ENCODE results near the gene SNX2. TPM values are rescaled to one million over a fixed set of nuclear protein-coding genes. Genes with fewer than 3 reads are reported as not detected.

Gene SNX2
- total and polyA plus RNA-seq, 4 experiments from 2014 or later, result 57.3 to 93.2 (median 72.7) TPM

DNA sequence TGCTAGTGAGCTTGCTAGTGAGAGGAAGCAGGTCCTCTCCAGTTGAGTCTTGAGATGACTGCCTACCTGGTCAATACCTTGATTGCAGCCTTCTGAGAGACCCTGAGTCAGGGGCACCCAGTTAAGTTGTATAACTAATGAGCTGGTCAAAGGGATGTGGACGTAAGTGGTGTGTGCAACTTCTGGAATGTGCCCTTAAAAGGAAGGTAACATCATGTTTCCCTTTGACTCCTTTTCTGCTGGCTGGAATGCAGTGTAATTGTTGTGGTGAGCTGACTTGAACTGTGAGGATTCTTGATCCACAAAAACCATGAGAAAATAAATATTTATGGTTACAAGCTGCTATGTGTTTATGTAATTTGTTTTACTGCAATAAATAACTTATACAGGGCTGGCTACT, 2.4 kb upstream of the SNX2 start:
- POLR2A ChIA-PET (ENCODE audit: partially characterized antibody), result no interaction called here
- H3K4me1 Mint-ChIP-seq, result peaks cover 12 to 32% (median 23%) of the 10 kb centered on the region in 4 donors

DNA sequence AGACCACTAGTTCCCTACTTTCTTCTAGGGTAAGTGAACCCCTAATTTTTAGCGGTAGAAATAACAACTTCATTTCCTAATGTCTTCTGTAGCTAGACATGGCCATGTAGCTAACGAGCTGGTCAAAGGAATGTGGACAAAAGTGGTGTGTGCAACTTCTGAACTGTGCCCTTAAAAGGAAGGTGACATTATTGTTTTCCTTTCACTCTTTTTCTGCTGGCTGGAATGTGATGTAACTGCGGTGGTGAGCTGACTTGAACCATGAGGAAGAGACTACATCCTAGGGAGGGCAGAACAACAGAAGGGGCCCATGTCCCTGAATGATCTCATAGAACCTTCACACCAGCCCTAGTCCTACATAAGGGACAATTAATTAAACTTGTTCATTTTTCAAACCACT, 1.3 kb upstream of the SNX2 start:
- no peaks in the 10 kb centered on the region for H3K9me3 Mint-ChIP-seq
- H3K27me3 Mint-ChIP-seq, result peaks cover 0 to 3% of the 10 kb centered on the region in 2 donors
- H3K36me3 Mint-ChIP-seq, result peaks cover 0 to 11% of the 10 kb centered on the region in 2 donors
- no peak for DNase-seq
- peak overlapping the region in 5 of 8 donors; percentile 23 to 95 (median 70) for H3K4me3 Mint-ChIP-seq
- POLR2A ChIA-PET (ENCODE audit: partially characterized antibody), result interaction anchor here (3.3 to 3.4 kb wide), 2 partner anchors 72 to 650 kb away, joined by 24 to 25 read pairs; partner anchors contain the start of genes CEP120 and SNX24
- no peak overlapping the region for H3K27ac ChIP-seq (ENCODE audit: low read depth, low read length)
- H3K27me3 ChIP-seq (ENCODE audit: insufficient read depth, low read length), result no peaks in the 10 kb centered on the region
- peaks cover 31% of the 10 kb centered on the region for H3K4me1 ChIP-seq (ENCODE audit: insufficient read depth, low read length)
- CTCF ChIA-PET (ENCODE audit: partially characterized antibody), result interaction anchor here (0.7 to 2.1 kb wide), 2 partner anchors 12 to 650 kb away, joined by 3 to 5 read pairs; no protein-coding TSS in a partner anchor
- H3K9me3 ChIP-seq (ENCODE audit: control insufficient read depth in 1 of 2, low read length in 2 of 2), result no peaks in the 10 kb centered on the region
- intact Hi-C loops (cut with micrococcal nuclease), result loop anchor here (1.0 kb wide), 2 partner anchors 73 to 650 kb away; partner anchors contain the start of gene CEP120
- H3K4me1 Mint-ChIP-seq, result peaks cover 19 to 42% (median 32%) of the 10 kb centered on the region in 4 donors
- no peak overlapping the region for H3K4me3 ChIP-seq (ENCODE audit: low read length in 2 of 2)
- no peaks in the 10 kb centered on the region for H3K36me3 ChIP-seq (ENCODE audit: insufficient read depth, low read length)
- peak overlapping the region; percentile 34 to 94 (median 50) for H3K27ac Mint-ChIP-seq

More for the DNA sequence above, 2.4 kb upstream of the SNX2 start:
- Mint-ChIP-seq H3K36me3 (peaks cover 0 to 11% of the 10 kb centered on the region in 2 donors), H3K9me3 (no peaks in the 10 kb centered on the region), H3K4me3 (peak overlapping the region in 1 of 8 donors; percentile 22), H3K27me3 (peaks cover 0 to 3% of the 10 kb centered on the region in 2 donors), H3K27ac (peak overlapping the region in 1 of 7 donors; percentile 94)
- H3K4me3 ChIP-seq (ENCODE audit: low read length in 2 of 2), result no peak overlapping the region
- no peak overlapping the region for H3K27ac ChIP-seq (ENCODE audit: low read depth, low read length)
- no peaks in the 10 kb centered on the region for H3K9me3 ChIP-seq (ENCODE audit: control insufficient read depth in 1 of 2, low read length in 2 of 2)
- CTCF ChIA-PET (ENCODE audit: partially characterized antibody), result no interaction called here
- intact Hi-C loops (cut with micrococcal nuclease), result no loop called here
- H3K36me3 ChIP-seq (ENCODE audit: insufficient read depth, low read length), result no peaks in the 10 kb centered on the region
- H3K27me3 ChIP-seq (ENCODE audit: insufficient read depth, low read length), result no peaks in the 10 kb centered on the region
- DNase-seq, result no peak
- peaks cover 19% of the 10 kb centered on the region for H3K4me1 ChIP-seq (ENCODE audit: insufficient read depth, low read length)

DNA sequence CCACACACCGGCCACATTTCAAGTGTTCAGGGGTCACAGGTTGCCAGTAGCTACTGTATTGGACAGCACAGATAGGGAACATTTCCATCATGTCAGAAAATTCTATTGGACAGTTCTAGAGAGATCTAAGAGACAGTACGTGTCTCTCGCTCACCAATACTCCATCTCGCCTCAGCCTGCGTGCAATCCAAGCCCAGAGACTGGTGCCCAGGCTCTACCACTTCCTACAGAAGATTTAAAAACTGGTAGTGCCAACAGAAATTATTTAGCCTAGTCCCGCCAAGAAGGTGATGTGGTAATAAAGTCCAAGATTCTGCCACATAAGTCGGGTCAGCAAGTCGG, 390 bp upstream of the SNX2 start:
- H3K27me3 ChIP-seq (ENCODE audit: insufficient read depth, low read length), result no peaks in the 10 kb centered on the region
- H3K27ac Mint-ChIP-seq, result peak overlapping the region; percentile 62 to 96 (median 93)
- H3K4me1 ChIP-seq (ENCODE audit: insufficient read depth, low read length), result peaks cover 39% of the 10 kb centered on the region
- H3K9me3 ChIP-seq (ENCODE audit: control insufficient read depth in 1 of 2, low read length in 2 of 2), result no peaks in the 10 kb centered on the region
- H3K36me3 ChIP-seq (ENCODE audit: insufficient read depth, low read length), result no peaks in the 10 kb centered on the region
- peaks cover 0 to 11% of the 10 kb centered on the region in 2 donors for H3K36me3 Mint-ChIP-seq
- peak overlapping the region; percentile 72 for H3K27ac ChIP-seq (ENCODE audit: low read depth, low read length)
- peak overlapping the region; percentile 88 to 97 (median 96) for H3K4me3 Mint-ChIP-seq
- peaks cover 25 to 51% (median 38%) of the 10 kb centered on the region in 4 donors for H3K4me1 Mint-ChIP-seq
- H3K4me3 ChIP-seq (ENCODE audit: low read length in 2 of 2), result peak overlapping the region in 1 of 2 donors; percentile 89
- intact Hi-C loops (cut with micrococcal nuclease), result loop anchor here (1.0 kb wide), 2 partner anchors 72 to 649 kb away; partner anchors contain the start of gene CEP120
- ChIA-PET CTCF (ENCODE audit: partially characterized antibody) (interaction anchor here (1.1 to 2.1 kb wide), 2 partner anchors 11 to 14 kb away, joined by 3 to 5 read pairs; no protein-coding TSS in a partner anchor), POLR2A (ENCODE audit: partially characterized antibody) (interaction anchor here (0.7 to 3.4 kb wide), 5 partner anchors 10 to 649 kb away, joined by 3 to 25 read pairs (median 5); partner anchors contain the start of genes CEP120 and SNX24)
- H3K9me3 Mint-ChIP-seq, result no peaks in the 10 kb centered on the region
- peaks cover 0 to 3% of the 10 kb centered on the region in 2 donors for H3K27me3 Mint-ChIP-seq
- no peak for DNase-seq

DNA sequence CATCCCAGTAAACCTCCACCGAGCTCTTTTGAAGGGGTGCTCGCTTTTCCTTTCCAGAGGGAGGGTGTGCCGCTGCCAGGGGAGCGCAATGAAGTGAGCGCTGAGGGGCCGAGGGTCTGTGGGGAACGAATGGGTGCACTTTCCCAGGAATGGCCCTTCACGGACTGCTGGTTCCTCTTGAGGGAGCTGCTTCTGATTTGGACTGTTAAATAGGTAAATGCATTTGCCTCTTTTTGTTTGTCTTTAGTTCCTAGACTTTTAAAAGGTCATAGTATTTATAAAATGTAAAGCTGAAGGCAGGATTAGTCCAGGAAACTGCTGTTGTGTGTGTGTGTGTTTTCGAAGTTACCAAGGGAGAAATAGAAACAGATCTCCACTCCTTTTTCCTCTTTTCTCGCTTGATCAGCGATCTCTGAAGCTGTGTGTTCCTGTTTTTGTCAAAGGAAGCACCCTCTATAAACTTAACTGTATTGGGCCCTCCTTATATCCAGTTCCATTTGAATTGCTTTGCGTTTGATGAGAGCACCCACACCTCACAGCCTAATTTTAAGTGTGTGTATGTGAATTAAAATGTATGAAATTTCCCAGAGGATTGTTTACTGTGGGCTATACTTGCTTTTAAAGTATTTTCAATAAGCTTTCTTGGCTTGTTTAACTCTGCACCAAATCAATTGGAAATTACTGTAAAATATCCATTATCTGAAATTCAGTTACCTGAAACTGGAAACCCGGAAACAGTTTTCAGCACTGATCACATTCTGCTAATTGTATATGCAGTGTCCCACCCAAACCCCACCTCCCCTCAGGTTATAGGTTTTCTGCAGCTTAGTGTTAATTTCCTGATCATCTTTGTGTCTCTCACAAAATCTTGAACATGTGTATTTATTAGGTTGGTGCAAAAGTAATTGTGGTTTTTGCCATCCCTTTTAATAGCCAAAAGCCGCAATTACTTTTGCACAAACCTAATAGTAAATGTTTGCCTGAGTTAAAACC, 966 bp downstream of the SNX2 start:
- Mint-ChIP-seq H3K27me3 (no peaks in the 10 kb centered on the region), H3K27ac (peak overlapping the region; percentile 94 to 97 (median 96)), H3K36me3 (peaks cover 8 to 12% of the 10 kb centered on the region in 2 donors), H3K9me3 (no peaks in the 10 kb centered on the region), H3K4me1 (peaks cover 36 to 62% (median 49%) of the 10 kb centered on the region in 4 donors), H3K4me3 (peak overlapping the region; percentile 95 to 99 (median 96))
- H3K9me3 ChIP-seq (ENCODE audit: control insufficient read depth in 1 of 2, low read length in 2 of 2), result no peaks in the 10 kb centered on the region
- ChIA-PET POLR2A (ENCODE audit: partially characterized antibody) (interaction anchor here (0.6 to 3.4 kb wide), 9 partner anchors 10 to 647 kb away, joined by 3 to 25 read pairs (median 4); partner anchors contain the start of genes CEP120 and SNX24), CTCF (ENCODE audit: partially characterized antibody) (interaction anchor here (1.0 to 2.1 kb wide), 3 partner anchors 10 to 648 kb away, joined by 3 to 8 read pairs (median 5); partner anchors contain the start of gene CEP120)
- peaks cover 41% of the 10 kb centered on the region for H3K4me1 ChIP-seq (ENCODE audit: insufficient read depth, low read length)
- H3K27me3 ChIP-seq (ENCODE audit: insufficient read depth, low read length), result no peaks in the 10 kb centered on the region
- peak overlapping the region; percentile 71 to 89 for H3K4me3 ChIP-seq (ENCODE audit: low read length in 2 of 2)
- intact Hi-C loops (cut with micrococcal nuclease), result loop anchor here (1.0 kb wide), 1 partner anchor 736 kb away; the partner anchor contains the start of gene CSNK1G3
- peak overlapping the region; percentile 72 for H3K27ac ChIP-seq (ENCODE audit: low read depth, low read length)
- H3K36me3 ChIP-seq (ENCODE audit: insufficient read depth, low read length), result no peaks in the 10 kb centered on the region
- no peak for DNase-seq

DNA sequence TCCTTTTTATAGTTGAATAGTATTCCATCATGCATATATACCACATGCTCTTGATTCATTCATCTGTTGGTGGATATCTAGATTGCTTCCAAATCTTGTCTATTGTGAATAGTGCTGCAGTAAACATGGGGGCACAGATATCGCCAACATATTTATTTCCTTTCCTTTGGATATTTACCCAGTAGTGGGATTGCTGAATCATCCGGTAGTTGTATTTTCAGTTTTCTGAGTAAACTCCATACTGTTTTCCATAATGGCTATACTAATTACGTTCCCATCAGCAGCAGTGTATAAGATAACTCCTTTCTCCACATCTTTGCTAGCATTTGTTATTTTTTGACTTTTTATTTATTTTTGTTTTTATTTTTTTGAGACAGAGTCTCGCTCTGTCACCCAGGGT, 3.3 kb downstream of the SNX2 start:
- H3K9me3 ChIP-seq (ENCODE audit: control insufficient read depth in 1 of 2, low read length in 2 of 2), result no peaks in the 10 kb centered on the region
- peak overlapping the region in 2 of 7 donors; percentile 9 to 23 for H3K27ac Mint-ChIP-seq
- ChIA-PET CTCF (ENCODE audit: partially characterized antibody) (no interaction called here), POLR2A (ENCODE audit: partially characterized antibody) (interaction anchor here (1.0 kb wide), 1 partner anchor 67 kb away, joined by 4 read pairs; no protein-coding TSS in a partner anchor)
- no peaks in the 10 kb centered on the region for H3K36me3 ChIP-seq (ENCODE audit: insufficient read depth, low read length)
- intact Hi-C loops (cut with micrococcal nuclease), result no loop called here
- DNase-seq, result no peak
- H3K27me3 Mint-ChIP-seq, result no peaks in the 10 kb centered on the region
- H3K27me3 ChIP-seq (ENCODE audit: insufficient read depth, low read length), result no peaks in the 10 kb centered on the region
- H3K4me3 Mint-ChIP-seq, result peak overlapping the region in 5 of 8 donors; percentile 21 to 54 (median 50)
- H3K4me3 ChIP-seq (ENCODE audit: low read length in 2 of 2), result no peak overlapping the region
- H3K4me1 ChIP-seq (ENCODE audit: insufficient read depth, low read length), result peaks cover 42% of the 10 kb centered on the region
- peaks cover 9 to 14% of the 10 kb centered on the region in 2 donors for H3K36me3 Mint-ChIP-seq
- no peak overlapping the region for H3K27ac ChIP-seq (ENCODE audit: low read depth, low read length)
- peaks cover 37 to 75% (median 51%) of the 10 kb centered on the region in 4 donors for H3K4me1 Mint-ChIP-seq
- H3K9me3 Mint-ChIP-seq, result no peaks in the 10 kb centered on the region

DNA sequence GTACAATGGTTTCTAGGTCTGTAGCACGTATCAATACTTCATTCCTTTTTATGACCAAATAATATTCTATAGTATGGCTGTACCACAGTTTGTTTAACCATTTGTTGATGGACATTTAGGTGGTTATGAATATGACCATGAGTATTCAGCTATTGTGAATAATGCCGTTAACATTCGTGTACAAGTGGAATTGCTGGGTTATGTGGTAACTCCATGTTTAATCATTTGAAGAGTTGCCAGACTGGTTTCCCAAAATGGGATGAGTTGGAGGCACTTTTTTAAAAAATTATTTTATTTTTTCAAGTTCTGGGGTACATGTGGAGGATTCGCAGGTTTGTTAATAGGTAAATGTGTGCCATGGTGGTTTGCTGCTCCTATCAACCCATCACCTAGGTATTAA, 4.6 kb downstream of the SNX2 start:
- DNase-seq, result no peak
- intact Hi-C loops (cut with micrococcal nuclease), result no loop called here
- Mint-ChIP-seq H3K27me3 (no peaks in the 10 kb centered on the region), H3K27ac (no peak overlapping the region), H3K9me3 (no peaks in the 10 kb centered on the region), H3K4me1 (peaks cover 39 to 80% (median 54%) of the 10 kb centered on the region in 4 donors), H3K4me3 (peak overlapping the region in 2 of 8 donors; percentile 23 to 43), H3K36me3 (peaks cover 9 to 18% of the 10 kb centered on the region in 2 donors)
- Histone ChIP-seq H3K27ac (ENCODE audit: low read depth, low read length) (no peak overlapping the region), H3K4me1 (ENCODE audit: insufficient read depth, low read length) (peaks cover 50% of the 10 kb centered on the region), H3K36me3 (ENCODE audit: insufficient read depth, low read length) (no peaks in the 10 kb centered on the region), H3K4me3 (ENCODE audit: low read length in 2 of 2) (no peak overlapping the region), H3K9me3 (ENCODE audit: control insufficient read depth in 1 of 2, low read length in 2 of 2) (no peaks in the 10 kb centered on the region), H3K27me3 (ENCODE audit: insufficient read depth, low read length) (no peaks in the 10 kb centered on the region)
- ChIA-PET CTCF (ENCODE audit: partially characterized antibody) (no interaction called here), POLR2A (ENCODE audit: partially characterized antibody) (no interaction called here)

Measured in CD4-positive, alpha-beta memory T cell (primary cell).